SK-N-SH (cell line): ENCODE measurements around the gene SESN1.
"Not testable (repeated sequence)": the region's sequence is repeated elsewhere in the genome, so short reads cannot be mapped to it uniquely, and the experiment has no call there.

ENCODE experiments used
- POLR2AphosphoS5 ChIP-seq: IDR thresholded peaks from 2 replicates; pipeline ENCODE4 v1.6.1; 2012; ENCODE audit warnings: low read depth, low read length
- SIN3A ChIP-seq: IDR thresholded peaks from 2 replicates; pipeline ENCODE4 v1.6.1; 2012; ENCODE audit warnings: low read depth, mild to moderate bottlenecking, low read length, moderate library complexity, borderline replicate concordance

GRCh38 chr6:108978638-108979037, 116.0 kb downstream of the SESN1 start:
- not testable (repeated sequence) for TF ChIP-seq POLR2AphosphoS5, SIN3A
